ENCODE data around the gene BLTP2.
A peak's percentile ranks its signal among the peaks of the same experiment; 100 is the strongest.

Gene BLTP2

GRCh38 chr17:28599311-28600184, 45.4 kb downstream of the BLTP2 start:
- no peak for TF ChIP-seq CTCF (IDR thresholded peaks at IDR 0.05; ENCODE audit: insufficient read depth, low read depth, low read length, missing control alignments)
- peak overlapping the region; percentile 68 for H3K4me3 ChIP-seq (ENCODE audit: low read length)
- DNase-seq (ENCODE audit: low read depth) = peak; percentile 86

- no peak for TF ChIP-seq CTCF (IDR thresholded peaks at IDR 0.05; ENCODE audit: insufficient read depth, low read depth, low read length, missing control alignments)
These were observed 46.1 kb downstream of the BLTP2 start, which contains the start of gene SPAG5 for GRCh38 chr17:28598799-28599310. TSS of gene SPAG5 (minus strand) at chr17:28599025. CDS start at chr17:28598946, 79 bp downstream.

GRCh38 chr17:28598389-28598788, 46.6 kb downstream of the BLTP2 start:
- H3K4me3 ChIP-seq (ENCODE audit: low read length) = peak overlapping the region; percentile 68
- no peak for DNase-seq (ENCODE audit: low read depth)
- no peak for TF ChIP-seq CTCF (IDR thresholded peaks at IDR 0.05; ENCODE audit: insufficient read depth, low read depth, low read length, missing control alignments)

More at GRCh38 chr17:28598799-28599310, 46.1 kb downstream of the BLTP2 start, which contains the start of gene SPAG5:
- DNase-seq (ENCODE audit: low read depth) = peak; percentile 94
- H3K4me3 ChIP-seq (ENCODE audit: low read length) = peak within 1 kb of the TSS; percentile 68

- no peak for TF ChIP-seq CTCF (IDR thresholded peaks at IDR 0.05; ENCODE audit: insufficient read depth, low read depth, low read length, missing control alignments)
- peak overlapping the region; percentile 68 for H3K4me3 ChIP-seq (ENCODE audit: low read length)
- no peak for DNase-seq (ENCODE audit: low read depth)
These were observed 47.2 kb downstream of the BLTP2 start for GRCh38 chr17:28597606-28598383.
